GM12878 (cell line): ENCODE measurements around the gene SPTLC3. TPM values are rescaled to one million over a fixed set of nuclear protein-coding genes. Genes with fewer than 3 reads are reported as not detected.

Source experiments
- ATAC-seq: fragments of 200-7000 bp; cut with Tn5 transposase; 3 replicates; pipeline ENCODE4 v1.9.1; 2020; ENCODE audit warnings: mild to moderate bottlenecking, moderate library complexity
- BruUV-seq: library from RNA; stranded (reverse); fragments of 400-500 nt; replicated peaks from 2 replicates; lab custom pipeline; 2021; lab: Mats Ljungman, UMichigan
- CTCF ChIA-PET: fragments of 300-600 bp; sonication (Branson Sonifier 250); formaldehyde crosslinking; extraction: SDS; loops from one replicate; lab custom pipeline; 2021; ENCODE audit warnings: inconsistent platforms; lab: Yijun Ruan, JAX
- POLR2A ChIA-PET: fragments of 350-600 bp; formaldehyde crosslinking; extraction: SDS; loops from one replicate; lab custom pipeline; 2021; ENCODE audit warnings: inconsistent platforms; lab: Charles Lee
- RAD21 ChIA-PET: fragments of 300-600 bp; sonication (Branson Sonifier 250); formaldehyde crosslinking; loops from one replicate; lab custom pipeline; 2023; ENCODE audit warnings: antibody characterized with exemption; ENCODE audit not compliant: unreplicated experiment; lab: Charles Lee
- SMC1A ChIA-PET: fragments of 300-600 bp; sonication (Branson Sonifier 250); formaldehyde crosslinking; loops from one replicate; lab custom pipeline; 2023; ENCODE audit not compliant: unreplicated experiment, uncharacterized antibody; lab: Charles Lee
- DNase-seq: peaks from one replicate; pipeline ENCODE4 v3.0.0-alpha.2; 2011; ENCODE audit warnings: low read depth, low spot score
- FAIRE-seq: peaks from 3 replicates; lab custom pipeline; 2011; peaks lifted over from hg19 to GRCh38; lab: Jason Lieb, UNC
- H2AFZ ChIP-seq: 2 replicates; pipeline ENCODE4 v1.6.0; 2011; ENCODE audit warnings: low read depth, low read length, control low read depth; ENCODE audit not compliant: control insufficient read depth
- H3K27ac ChIP-seq: 2 replicates; pipeline ENCODE4 v1.5.1; 2011; ENCODE audit warnings: control low read depth; ENCODE audit not compliant: control insufficient read depth, insufficient read depth
- H3K27me3 ChIP-seq, 2 experiments: replicated peaks in 1 of 2; 2 replicates each; pipeline versions ENCODE4 v1.6.0 to v1.6.1; 2011; ENCODE audit warnings: low read length in 1 of 2; ENCODE audit not compliant: control insufficient read depth in 2 of 2, insufficient read depth in 2 of 2
- H3K36me3 ChIP-seq, 2 experiments: 2 replicates each; pipeline ENCODE4 v1.5.1; 2011; ENCODE audit warnings: low read length in 1 of 2; ENCODE audit not compliant: control insufficient read depth in 2 of 2, insufficient read depth in 2 of 2
- H3K4me1 ChIP-seq: 2 replicates; pipeline ENCODE4 v1.6.1; 2011; ENCODE audit warnings: mild to moderate bottlenecking, low read length, moderate library complexity, mixed read lengths; ENCODE audit not compliant: control insufficient read depth, insufficient read depth
- H3K4me2 ChIP-seq: 2 replicates; pipeline ENCODE4 v1.6.0; 2011; ENCODE audit warnings: control low read depth; ENCODE audit not compliant: control insufficient read depth, insufficient read depth
- H3K4me3 ChIP-seq: fragments of 200-600 bp; sonication (generic); 2 replicates; pipeline ENCODE4 v1.5.1; 2016
- H3K79me2 ChIP-seq: 2 replicates; pipeline ENCODE4 v1.6.0; 2011; ENCODE audit warnings: low read length; ENCODE audit not compliant: control insufficient read depth, insufficient read depth
- H3K9ac ChIP-seq: 2 replicates; pipeline ENCODE4 v1.8.0; 2011; ENCODE audit warnings: low read length, control low read depth, mixed read lengths; ENCODE audit not compliant: control insufficient read depth, insufficient read depth
- H3K9me3 ChIP-seq: replicated peaks from 3 replicates; pipeline ENCODE4 v1.5.1; 2011; ENCODE audit warnings: mild to moderate bottlenecking, low read length; ENCODE audit not compliant: control insufficient read depth, insufficient read depth
- H4K20me1 ChIP-seq: 2 replicates; pipeline ENCODE4 v1.6.0; 2011; ENCODE audit not compliant: control insufficient read depth, insufficient read depth
- EZH2 ChIP-seq: IDR thresholded peaks from 2 replicates; pipeline ENCODE4 v1.6.1; 2012; ENCODE audit warnings: low read depth, mild to moderate bottlenecking, control low read depth, inconsistent platforms, low read length, borderline replicate concordance; ENCODE audit not compliant: control insufficient read depth
- KAT2A ChIP-seq: conservative IDR thresholded peaks from 2 replicates; pipeline ENCODE4 v1.6.1; 2011; ENCODE audit warnings: low read depth, low read length; ENCODE audit not compliant: control insufficient read depth
- NFXL1 ChIP-seq: fragments of 450-650 bp; IDR thresholded peaks from 2 replicates; pipeline ENCODE4 v1.6.1; 2017; ENCODE audit warnings: antibody characterized with exemption, mild to moderate bottlenecking, borderline replicate concordance
- RAD21 ChIP-seq: IDR thresholded peaks from 2 replicates; pipeline ENCODE4 v1.6.1; 2011; ENCODE audit warnings: mild to moderate bottlenecking, low read depth, low read length, moderate library complexity; ENCODE audit not compliant: insufficient read depth
- SREBF2 ChIP-seq: IDR thresholded peaks from 2 replicates; pipeline ENCODE4 v1.6.1; 2012; ENCODE audit warnings: mild to moderate bottlenecking, low read length
- STAT3 ChIP-seq: IDR thresholded peaks from 2 replicates; pipeline ENCODE4 v1.6.1; 2011; ENCODE audit warnings: low read depth, low read length, improper control_type of control experiment
- ZNF207 ChIP-seq: fragments of 450-650 bp; IDR thresholded peaks from 2 replicates; pipeline ENCODE4 v1.6.1; 2014; ENCODE audit warnings: antibody characterized with exemption, mild to moderate bottlenecking, borderline replicate concordance
- ZNF274 ChIP-seq: IDR thresholded peaks from one replicate; pipeline ENCODE4 v1.8.0; 2011; ENCODE audit not compliant: insufficient read length, insufficient read depth
- whole genome bisulfite sequencing: methylation state at CpG from one replicate; pipeline ENCODE4 v1.1.6; 2016; ENCODE audit warnings: low lambda C conversion rate; ENCODE audit not compliant: insufficient replicate concordance, insufficient coverage; ENCODE audit errors: missing lambda C conversion rate; 5-methylcytosine and 5-hydroxymethylcytosine counted together
- in situ Hi-C: fragments of 300-500 bp; cut with MboI; formaldehyde crosslinking; loops from 9 replicates; pipeline ENCODE4 v1.14.3; 2018; ENCODE audit warnings: mixed read lengths
- intact Hi-C: fragments of 100-400 bp; cut with micrococcal nuclease; formaldehyde crosslinking; loops from one replicate; pipeline ENCODE4 v1.14.2; 2022; ENCODE audit not compliant: unreplicated experiment
- polyA plus RNA-seq, 11 experiments: library from polyadenylated mRNA; depleted of rRNA in 4 of 11; unstranded in 6 of 11; stranded (reverse) in 5 of 11; fragments of >200 nt; fragmentation: Nextera tagmentation in 4 of 11; fragmentation: Illumina TruSeq in 1 of 11; extraction: Ambion mirVana in 4 of 11; extraction: Trizol in 1 of 11; gene quantifications; 1 replicate in 1 of 11; 2 replicates in 10 of 11; pipeline versions ENCODE4 v1.2.1 to v1.2.3, GENCODE V29; 2011 to 2016; ENCODE audit warnings: inconsistent platforms in 2 of 11, missing spikeins in 2 of 11, low read depth in 1 of 11
- total RNA-seq, 4 experiments: library from RNA; depleted of rRNA in 3 of 4; stranded (reverse); fragments of >200 nt in 3 of 4; fragmentation: Illumina TruSeq in 1 of 4; extraction: Trizol in 1 of 4; gene quantifications; 2 replicates each; pipeline versions ENCODE4 v1.2.1 to v1.2.3, GENCODE V29; 2013 to 2021
- TF ChIP-seq, protein P1 (sequence below): fragments of 450-650 bp; IDR thresholded peaks from 2 replicates; pipeline ENCODE4 v1.6.1; 2017; ENCODE audit warnings: mild to moderate bottlenecking, moderate library complexity

Gene SPTLC3
- total and polyA plus RNA-seq, 10 of the 15 experiments (the other 5 are each of a cell fraction or from before 2014, with no cell fraction given), result 0.04 to 0.29 (median 0.06) TPM; not detected in 7

DNA sequence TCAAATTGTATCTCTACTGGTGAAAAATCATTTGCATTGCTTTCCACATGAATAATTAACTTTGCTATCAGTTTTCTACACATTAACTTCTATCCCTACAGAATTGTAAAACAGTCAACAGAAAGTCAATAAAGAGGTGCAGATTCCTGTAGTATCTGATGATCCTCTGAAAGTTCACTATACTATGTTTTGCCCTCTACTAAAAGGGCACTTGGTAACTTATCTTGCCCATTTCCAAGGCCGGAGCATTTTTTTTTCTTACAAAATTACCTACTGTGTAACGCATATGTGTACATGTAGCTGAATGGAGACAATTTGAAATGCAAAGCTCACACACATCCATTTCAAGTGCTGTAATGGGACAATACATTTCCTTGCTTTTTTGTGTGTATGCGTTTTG, 9.6 kb upstream of the SPTLC3 start:
- Histone ChIP-seq H3K9ac (no peak overlapping the region), H3K36me3 (no peaks in the 10 kb centered on the region), H3K4me1 (no peaks in the 10 kb centered on the region), H3K27me3 (no peaks in the 10 kb centered on the region; a peak in 1 of 4 replicates), H3K79me2 (no peaks in the 10 kb centered on the region), H3K27ac (no peak overlapping the region), H2AFZ (no peak overlapping the region), H3K9me3 (no peaks in the 10 kb centered on the region), H3K4me2 (no peak overlapping the region), H3K4me3 (no peak overlapping the region), H4K20me1 (no peaks in the 10 kb centered on the region)
- FAIRE-seq (no peak), ATAC-seq (no peak), DNase-seq (no peak)
- SMC1A ChIA-PET, result no interaction called here
- POLR2A ChIA-PET, result no interaction called here
- intact Hi-C loops, result no loop called here
- no TSS peak for BruUV-seq
- TF ChIP-seq KAT2A (no peak), EZH2 (no peak), SREBF2 (no peak), RAD21 (no peak), STAT3 (no peak), NFXL1 (no peak), ZNF274 (no peak), ZNF207 (no peak)
- CTCF ChIA-PET, result no interaction called here
- in situ Hi-C loops, result no loop called here
- WGBS, result 34% methylated on average over 3 of the region's 3 CpGs
- RAD21 ChIA-PET, result no interaction called here

DNA sequence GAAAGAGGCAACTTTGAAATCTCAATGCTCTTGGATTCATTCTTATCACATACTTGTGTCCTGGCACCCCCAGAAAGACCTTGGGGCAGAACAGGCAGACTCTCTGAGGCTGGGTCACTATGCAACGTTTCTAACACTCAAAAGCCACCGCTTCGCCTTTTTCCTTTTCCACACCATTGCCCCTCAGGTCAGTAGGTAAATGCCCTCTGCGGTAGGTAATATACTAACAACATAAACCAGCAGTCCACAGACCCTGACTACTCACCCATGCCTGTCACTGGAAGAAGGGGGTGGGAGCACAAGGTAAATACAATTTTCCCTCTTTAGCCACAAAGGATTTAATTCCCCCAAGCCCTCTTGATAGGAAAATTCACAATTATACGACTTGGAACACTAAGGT, 6.5 kb upstream of the SPTLC3 start:
- no peak overlapping the region for H3K4me2 ChIP-seq
- ChIA-PET RAD21 (no interaction called here), POLR2A (no interaction called here), CTCF (interaction anchor here (0.5 kb wide), 1 partner anchor 55 kb away, joined by 4 read pairs; no protein-coding TSS in a partner anchor), SMC1A (no interaction called here)
- ATAC-seq (no peak), DNase-seq (no peak), FAIRE-seq (no peak)
- in situ Hi-C loops, result no loop called here
- no peaks in the 10 kb centered on the region; a peak in 1 of 4 replicates for H3K27me3 ChIP-seq
- intact Hi-C loops, result no loop called here
- no peak overlapping the region for H3K4me3 ChIP-seq
- H3K79me2 ChIP-seq, result no peaks in the 10 kb centered on the region
- no peak overlapping the region for H3K27ac ChIP-seq
- no peaks in the 10 kb centered on the region for H3K4me1 ChIP-seq
- TF ChIP-seq NFXL1 (no peak), ZNF274 (no peak)
- TF ChIP-seq, protein P1, sequence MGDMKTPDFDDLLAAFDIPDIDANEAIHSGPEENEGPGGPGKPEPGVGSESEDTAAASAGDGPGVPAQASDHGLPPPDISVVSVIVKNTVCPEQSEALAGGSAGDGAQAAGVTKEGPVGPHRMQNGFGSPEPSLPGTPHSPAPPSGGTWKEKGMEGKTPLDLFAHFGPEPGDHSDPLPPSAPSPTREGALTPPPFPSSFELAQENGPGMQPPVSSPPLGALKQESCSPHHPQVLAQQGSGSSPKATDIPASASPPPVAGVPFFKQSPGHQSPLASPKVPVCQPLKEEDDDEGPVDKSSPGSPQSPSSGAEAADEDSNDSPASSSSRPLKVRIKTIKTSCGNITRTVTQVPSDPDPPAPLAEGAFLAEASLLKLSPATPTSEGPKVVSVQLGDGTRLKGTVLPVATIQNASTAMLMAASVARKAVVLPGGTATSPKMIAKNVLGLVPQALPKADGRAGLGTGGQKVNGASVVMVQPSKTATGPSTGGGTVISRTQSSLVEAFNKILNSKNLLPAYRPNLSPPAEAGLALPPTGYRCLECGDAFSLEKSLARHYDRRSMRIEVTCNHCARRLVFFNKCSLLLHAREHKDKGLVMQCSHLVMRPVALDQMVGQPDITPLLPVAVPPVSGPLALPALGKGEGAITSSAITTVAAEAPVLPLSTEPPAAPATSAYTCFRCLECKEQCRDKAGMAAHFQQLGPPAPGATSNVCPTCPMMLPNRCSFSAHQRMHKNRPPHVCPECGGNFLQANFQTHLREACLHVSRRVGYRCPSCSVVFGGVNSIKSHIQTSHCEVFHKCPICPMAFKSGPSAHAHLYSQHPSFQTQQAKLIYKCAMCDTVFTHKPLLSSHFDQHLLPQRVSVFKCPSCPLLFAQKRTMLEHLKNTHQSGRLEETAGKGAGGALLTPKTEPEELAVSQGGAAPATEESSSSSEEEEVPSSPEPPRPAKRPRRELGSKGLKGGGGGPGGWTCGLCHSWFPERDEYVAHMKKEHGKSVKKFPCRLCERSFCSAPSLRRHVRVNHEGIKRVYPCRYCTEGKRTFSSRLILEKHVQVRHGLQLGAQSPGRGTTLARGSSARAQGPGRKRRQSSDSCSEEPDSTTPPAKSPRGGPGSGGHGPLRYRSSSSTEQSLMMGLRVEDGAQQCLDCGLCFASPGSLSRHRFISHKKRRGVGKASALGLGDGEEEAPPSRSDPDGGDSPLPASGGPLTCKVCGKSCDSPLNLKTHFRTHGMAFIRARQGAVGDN, result no peak
- no peak overlapping the region for H3K9ac ChIP-seq
- no TSS peak for BruUV-seq
- WGBS, result 36% methylated on average over 5 of the region's 5 CpGs
- no peak overlapping the region for H2AFZ ChIP-seq
- no peaks in the 10 kb centered on the region for H3K9me3 ChIP-seq
- H4K20me1 ChIP-seq, result no peaks in the 10 kb centered on the region
- H3K36me3 ChIP-seq, result no peaks in the 10 kb centered on the region
